GM21737 (cell line): ENCODE data around the gene PRMT3.
A peak's percentile ranks its signal among the peaks of the same experiment; 100 is the strongest.
"Not testable (repeated sequence)": the region's sequence is repeated elsewhere in the genome, so short reads cannot be mapped to it uniquely, and the experiment has no call there.

ENCODE experiments used
- ATAC-seq: cut with Tn5 transposase; IDR thresholded peaks from one replicate; pipeline ENCODE4 v1.9.1; 2021; ENCODE audit warnings: mild to moderate bottlenecking, moderate library complexity; ENCODE audit not compliant: unreplicated experiment

The PRMT3 gene

DNA sequence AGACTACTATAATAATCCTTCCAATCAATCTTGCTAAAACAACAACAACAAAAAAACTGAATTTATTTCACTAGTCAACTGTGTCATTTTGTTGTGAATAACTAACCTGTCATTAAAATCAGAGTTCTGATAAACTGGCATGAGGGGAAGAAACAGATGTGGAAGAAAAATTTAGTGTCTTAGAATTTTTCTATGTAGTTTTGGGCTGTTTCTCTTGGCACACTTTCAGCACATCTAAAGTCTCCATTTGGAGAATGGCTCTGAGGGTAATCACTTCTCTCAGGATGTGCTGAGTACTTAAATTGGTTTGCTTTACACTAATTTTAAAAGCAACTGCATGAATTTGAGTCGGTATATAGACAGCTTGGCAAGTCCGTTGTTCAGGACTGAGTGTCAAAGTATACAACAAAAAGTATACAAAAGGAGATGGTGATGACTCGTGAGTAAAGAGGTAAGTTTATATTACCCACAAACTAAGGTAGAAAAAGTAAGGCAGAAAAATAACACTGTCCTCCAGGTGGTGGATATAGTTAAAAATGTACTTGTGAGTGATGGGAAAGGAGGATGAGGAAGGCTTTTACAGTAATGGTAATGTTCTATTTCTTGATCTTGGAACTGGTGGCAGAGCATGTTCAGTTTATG lies 13.8 kb upstream of the PRMT3 start:
- no peak for ATAC-seq

DNA sequence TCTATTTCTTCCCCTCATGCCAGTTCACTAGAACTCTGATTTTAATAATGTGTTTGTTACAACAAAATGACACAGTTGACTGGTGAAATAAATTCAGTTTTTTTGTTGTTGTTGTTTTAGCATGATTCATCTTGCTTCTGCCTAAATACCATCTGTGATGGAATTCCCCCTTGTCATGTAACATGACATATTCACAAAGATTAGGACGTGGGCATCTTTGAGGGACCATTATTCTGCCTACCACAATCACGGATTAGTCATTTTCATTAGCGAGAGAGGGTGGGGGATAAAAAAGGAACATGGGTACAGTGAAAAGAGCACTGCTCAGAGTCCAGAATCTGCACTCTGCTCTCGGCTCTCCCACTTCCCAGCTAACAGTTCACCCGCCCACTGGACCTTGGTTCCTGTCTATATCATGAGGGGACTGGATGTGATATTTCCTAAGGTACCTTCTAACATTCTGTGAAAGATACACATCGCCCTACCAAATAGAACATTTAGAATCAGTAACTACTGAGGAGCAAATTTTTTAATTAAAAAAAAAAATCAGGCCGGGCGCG lies 12.7 kb upstream of the PRMT3 start:
- ATAC-seq = no peak

DNA sequence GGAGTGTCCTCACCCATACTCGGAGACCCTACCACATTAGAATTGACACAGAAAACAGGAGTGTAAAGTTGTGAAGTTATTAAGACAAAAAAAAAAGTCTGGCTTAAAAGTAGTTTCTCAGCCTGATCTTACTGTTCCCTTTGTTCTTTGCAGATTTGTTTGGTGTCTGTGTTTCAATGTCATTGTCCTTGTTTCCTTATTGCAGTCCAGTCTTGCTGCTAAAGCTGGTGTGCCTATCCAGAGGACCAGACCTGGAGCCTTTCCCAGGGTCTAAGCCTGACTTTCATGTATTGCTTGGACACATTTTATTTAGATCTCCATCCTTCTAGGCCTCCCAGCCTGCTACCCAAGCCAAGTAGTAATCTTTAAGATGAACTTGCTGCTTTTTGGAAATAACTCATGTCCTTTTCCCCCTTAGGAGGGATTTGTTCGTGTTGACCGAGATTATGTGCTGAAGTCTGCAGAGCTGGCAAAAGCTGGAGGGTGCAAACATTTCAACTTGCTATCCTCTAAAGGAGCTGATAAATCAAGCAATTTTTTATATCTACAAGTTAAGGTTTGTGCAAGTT lies 11.3 kb upstream of the PRMT3 start:
- ATAC-seq = no peak

DNA sequence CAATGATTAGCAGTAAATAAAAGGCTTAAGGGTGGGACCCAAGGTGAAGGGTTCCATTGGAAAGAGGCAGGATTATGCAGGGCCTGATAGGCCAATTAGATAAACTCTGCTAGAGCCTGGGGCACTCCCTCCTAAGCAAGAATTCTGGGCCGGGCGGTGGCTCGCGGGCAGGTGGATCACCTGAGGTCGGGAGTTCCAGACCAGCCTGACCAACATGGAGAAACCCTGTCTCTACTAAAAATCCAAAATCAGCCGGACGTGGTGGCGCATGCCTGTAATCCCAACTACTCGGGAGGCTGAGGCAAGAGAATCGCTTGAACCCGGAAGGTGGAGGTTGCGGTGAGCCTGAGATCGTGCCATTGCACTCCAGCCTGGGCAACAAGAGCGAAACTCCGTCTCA lies 1.5 kb upstream of the PRMT3 start:
- not testable (repeated sequence) for ATAC-seq

DNA sequence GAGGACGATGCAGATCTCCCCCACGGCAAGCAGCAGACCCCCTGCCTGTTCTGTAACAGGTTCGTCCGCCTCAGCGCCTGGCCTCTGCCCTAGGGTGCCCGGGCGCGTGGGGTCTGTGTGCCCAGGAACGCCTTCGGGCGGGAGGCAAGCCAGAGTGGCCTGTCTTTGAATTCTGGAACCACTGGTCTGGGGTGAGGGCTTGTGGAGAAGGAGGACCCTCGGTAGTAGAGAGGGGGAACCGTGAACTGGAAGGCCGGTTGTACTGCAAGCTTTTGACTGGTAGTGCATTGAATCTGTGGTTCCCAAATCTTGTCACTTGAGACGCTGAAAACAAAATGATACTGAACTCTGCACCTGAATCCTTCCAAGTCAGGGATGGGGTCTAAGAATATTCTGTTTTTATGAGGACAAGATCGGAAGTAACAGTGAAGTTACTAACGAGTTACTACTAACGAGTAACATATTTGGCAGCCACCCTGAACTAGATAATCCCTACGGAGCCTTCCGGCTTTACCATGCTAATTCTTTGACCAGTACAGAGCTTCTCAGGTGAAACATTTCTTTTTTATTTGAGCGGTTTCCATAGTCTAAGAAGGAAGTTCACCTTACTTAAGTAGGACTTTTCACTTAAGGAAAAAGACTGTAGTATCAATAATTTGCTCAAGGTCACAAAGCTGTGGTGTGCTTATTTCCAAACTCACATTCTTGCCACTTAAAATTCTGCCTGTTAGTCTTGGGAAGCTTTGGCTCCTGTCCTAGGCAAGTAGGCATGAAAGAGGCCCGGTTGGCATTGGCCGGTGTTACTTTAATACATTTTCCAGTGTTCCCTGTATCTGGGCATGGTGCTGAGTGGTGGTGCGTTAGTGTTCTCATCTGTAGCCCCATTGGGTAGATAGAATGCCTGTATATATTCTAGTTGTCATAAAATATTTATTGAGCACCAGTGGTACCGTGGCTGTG lies 860 bp downstream of the PRMT3 start:
- peak; percentile 8 for ATAC-seq

DNA sequence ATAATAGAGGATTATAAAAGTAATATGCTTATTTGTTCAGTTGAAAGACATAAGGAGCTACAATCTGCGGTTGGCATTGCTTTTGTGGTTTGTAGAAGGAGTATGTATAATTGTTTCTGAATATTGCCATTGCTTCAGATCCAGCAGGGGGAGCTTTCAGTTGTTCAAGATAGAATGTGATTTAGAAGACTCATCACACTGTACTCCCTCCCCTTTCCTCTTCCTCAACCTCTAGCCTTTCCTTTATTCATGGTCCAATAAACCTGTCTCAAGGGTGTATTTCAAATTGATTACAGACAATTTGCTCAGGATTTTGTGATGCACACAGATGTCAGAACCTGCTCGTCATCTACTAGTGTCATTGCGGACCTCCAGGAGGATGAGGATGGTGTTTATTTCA lies 9.8 kb downstream of the PRMT3 start:
- peak; percentile 81 for ATAC-seq

DNA sequence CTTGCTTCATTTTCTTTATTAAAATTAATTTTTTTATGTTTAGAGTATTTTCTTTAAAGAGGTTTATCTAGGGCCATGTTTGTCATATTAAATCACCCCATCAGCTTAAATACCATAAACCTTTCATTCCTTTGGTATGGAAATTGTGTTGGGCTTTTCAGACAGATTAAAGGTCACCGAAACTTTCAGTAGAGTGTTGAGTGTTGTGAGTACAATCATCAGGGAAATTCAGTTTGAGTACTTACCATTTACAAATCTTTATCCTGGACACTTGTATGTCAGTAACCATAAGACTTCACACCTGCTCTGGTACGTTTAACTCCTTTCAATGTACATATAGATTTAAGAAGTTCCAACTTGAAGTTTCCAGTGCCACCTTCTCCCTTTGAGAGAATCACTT lies 12.0 kb downstream of the PRMT3 start:
- ATAC-seq = no peak

DNA sequence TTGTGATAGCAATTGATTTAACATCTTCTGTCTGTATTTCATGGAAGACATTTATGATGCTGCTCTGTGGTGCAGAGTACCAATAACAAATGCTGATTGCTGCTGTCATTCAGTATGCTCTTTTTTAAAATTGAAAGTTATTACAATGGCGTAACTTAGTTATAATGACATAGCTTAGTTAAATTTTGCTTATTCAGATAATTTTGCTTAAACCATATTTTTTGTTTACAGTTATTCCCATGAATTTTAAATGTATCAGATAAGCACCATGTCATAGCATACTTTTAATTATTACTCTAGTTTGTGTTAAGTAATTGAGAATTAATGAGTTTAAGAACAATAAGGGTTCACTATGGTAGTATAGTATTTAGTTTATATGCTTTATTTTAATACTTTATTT lies 15.5 kb downstream of the PRMT3 start:
- ATAC-seq = no peak

DNA sequence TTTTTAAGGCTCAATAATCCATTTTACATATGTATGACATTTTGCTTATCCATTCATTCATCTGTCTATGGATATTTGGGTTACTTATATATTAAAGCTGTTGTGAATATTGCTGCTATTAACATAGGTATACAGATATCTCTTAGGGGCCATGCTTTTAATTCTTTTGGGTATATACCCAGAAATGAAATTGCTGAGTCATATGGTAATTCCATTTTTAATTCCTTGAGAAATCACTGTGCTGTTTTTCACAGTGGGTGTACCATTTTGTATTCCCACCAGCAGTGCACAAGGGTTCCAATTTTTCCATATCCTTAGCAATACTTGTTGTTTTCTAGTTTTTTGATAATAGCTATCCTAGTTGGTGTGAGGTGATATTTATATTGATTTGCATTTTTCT lies 19.0 kb downstream of the PRMT3 start:
- no peak for ATAC-seq

DNA sequence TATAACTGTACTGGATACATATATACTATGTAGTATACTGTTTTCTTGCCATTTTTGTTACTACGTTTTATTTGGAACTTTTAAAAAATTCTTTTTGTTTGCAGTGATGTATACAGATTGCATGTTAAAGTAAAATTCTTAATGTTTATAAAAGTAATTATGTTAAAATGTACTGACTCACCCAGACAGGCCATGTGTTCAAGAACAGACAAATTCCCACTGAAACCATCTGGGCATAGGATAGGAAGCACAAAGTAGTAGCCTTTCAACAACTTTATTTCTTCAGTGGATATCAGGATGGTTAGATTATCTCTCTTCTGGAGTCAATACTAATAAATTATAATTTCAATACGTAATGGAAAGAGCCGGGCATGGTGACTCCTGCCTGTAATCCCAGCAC lies 19.8 kb downstream of the PRMT3 start:
- ATAC-seq = no peak

DNA sequence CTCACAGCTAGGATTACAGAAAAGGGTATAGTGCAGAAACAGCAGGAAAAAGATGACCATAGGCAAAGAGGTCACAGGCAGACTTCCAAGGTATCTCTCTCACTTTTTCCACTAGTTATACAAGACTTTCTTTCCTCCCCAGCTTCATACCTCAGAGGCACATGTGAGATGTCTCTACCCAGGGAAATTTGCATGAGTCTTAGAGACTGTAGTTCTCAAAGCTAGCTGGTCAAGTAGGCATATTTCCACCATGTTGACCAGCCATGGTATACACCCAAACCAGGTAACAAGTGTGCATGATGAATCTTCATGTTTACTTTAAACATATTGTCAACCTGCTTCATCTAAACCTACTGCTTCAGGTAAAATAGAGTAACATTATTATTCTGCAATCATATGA lies 27.9 kb downstream of the PRMT3 start:
- no peak for ATAC-seq

DNA sequence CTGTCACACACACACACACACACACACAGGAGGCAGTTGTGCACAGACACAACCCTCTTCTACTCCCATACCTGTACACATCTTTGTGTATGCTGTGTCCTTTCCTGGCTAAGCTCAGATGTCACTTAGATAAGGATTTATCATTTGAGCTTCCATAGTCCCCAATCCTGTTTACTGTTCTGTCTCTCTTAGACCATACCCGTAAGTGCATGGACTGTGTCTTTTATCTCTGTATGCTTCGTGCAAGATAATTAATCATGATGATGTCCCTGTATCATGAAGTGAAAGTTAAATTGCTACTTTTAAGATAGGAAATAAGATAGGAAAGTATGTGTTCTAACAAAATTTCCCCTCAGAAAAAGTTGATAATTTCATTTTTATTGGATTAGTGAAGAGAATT lies 30.3 kb downstream of the PRMT3 start:
- no peak for ATAC-seq

DNA sequence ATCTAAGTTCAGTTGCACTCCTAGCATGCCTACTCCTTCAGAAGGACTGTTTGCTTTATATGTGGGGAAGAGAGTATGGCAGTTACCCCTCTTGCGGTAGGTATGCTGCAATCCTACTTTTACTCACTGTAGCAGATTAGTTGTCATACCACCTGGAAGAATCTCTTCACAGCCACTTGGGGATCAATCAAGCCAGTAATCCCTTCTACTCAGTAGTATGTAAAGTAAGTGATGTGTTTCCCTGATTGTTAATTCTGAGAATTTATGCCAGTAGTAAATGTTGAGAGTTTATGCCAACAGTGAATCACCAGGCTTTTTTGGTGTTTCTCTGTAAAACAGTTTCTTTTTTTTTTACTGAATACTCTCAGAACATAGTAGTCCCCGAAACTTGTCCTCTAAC lies 34.4 kb downstream of the PRMT3 start:
- ATAC-seq = no peak

DNA sequence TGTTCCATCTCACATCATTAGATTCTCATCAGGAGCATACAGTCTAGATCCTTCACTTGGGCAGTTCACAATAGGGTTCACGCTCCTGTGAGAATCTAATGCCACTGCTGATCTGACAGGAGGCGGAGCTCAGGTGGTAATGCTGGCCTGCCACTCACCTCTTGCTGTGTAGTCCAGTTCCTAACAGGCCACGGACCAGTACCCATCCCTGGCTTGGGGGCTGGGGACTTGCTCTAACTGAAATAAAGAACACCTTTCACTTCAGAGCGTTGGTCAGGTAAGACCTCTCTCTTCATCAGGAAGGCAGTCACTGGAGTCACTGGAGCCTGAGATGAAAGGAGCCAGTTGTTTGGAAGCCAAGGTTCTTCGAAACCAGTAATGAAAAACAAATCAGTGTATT lies 41.7 kb downstream of the PRMT3 start:
- ATAC-seq = no peak

DNA sequence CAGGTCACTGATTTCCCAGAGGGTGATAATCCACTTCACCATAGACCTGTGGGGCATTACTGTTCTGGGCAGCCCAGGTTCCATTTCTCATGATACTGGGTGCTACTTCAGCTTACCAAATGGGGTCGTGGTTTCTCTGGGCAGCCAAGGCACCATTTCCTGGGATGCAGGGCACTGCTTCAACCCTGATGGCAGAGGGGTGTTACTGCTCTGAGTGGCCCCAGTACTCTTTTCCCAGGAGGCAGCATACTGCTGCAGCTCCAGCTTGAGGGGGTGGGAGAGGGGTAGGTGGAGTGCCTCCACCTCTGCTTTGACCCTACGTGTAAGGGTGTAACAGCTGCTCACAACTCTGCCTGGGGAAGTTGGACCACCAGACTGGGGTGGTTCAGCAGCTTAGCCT lies 51.1 kb downstream of the PRMT3 start:
- no peak for ATAC-seq

DNA sequence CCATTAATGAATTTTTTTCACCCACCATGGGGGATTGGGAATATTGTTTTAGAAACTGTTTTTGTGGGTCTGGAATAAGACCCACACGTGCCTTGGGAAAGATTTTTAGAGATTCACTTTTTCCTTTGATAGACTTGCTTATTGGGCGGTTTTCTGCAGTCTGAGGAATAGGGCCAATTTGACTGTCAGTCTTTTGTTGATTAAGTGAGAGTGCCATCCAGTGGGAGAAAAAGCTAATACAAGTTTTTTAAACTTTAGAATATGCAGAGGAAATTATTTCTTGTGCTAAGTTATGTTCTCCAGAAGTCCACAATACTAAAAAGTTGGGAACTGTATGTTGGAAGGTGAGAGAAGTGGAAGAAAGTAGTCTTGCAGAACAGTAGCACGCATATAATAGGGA lies 56.1 kb downstream of the PRMT3 start:
- no peak for ATAC-seq

DNA sequence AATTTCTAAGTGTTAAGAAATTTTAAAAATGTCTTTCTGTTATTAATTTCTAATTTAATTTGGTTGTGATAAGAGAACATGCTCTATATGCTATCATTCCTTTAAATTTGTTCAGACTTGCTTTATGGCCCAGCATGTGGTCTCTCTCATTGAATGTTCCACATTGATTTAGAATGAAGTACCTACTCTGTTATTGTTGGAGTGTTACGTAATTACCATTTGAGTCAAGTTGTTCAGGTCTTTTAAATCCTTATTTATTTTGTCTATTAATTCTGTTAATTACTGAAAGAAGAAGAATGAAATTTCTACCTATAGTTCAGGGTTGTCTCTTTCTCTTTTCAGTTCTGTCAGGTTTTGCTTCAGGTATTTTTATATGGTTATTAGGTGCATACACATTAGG lies 57.0 kb downstream of the PRMT3 start:
- ATAC-seq = no peak

DNA sequence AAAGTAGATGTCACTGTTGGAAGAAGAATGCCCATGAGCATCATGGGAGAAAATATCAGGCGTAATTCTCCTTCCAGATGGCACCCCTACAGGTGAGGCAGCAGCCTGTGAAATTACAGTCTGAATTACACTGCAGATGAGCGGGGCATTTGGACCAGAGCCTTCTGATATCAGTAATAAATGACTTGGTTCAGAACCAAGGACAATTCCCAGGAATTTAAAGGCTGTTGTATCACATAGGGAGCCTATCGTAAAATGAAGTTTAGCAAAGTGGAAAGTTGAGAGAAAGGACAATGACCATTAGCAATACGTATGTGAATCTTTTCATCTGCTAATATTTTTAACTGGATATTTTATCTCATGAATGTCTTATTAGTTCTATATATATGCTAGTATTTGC lies 61.3 kb downstream of the PRMT3 start:
- no peak for ATAC-seq

DNA sequence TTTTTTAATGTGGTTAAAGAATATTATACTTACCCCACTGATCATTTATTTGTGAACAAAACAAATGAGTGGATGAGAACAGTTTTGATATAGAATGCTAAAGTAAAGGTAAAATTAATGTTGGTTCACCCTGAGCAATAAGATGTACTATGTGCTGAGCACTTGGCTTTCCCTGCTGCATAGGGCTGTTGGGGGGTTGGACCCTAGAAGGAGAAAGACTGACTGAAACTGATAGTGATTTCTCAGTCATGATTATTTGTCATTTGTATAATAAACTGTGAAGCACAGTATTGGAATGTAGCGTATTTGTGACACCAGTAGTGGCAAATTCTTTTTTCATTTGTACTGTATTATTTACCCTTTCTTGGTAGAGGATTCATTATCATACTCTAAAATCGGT lies 63.3 kb downstream of the PRMT3 start:
- ATAC-seq = no peak

DNA sequence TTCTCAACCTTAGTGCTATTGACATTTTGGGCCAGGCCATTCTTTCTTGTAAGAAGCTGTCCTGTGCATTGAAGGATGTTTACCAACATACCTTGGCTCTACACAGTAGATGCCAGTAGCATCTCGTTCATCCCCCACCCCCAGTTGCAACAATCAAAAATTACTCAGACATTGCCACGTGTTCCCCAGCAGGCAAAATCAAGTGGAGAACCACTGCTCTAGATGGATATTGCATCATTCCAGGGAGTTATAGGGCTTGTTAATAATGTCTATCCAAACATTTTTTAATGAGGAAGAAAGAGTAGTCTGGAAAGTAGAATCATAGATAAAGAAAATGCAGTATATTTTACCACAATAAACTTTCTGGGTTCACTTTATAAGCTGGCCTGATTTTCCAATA lies 64.1 kb downstream of the PRMT3 start:
- ATAC-seq = no peak

DNA sequence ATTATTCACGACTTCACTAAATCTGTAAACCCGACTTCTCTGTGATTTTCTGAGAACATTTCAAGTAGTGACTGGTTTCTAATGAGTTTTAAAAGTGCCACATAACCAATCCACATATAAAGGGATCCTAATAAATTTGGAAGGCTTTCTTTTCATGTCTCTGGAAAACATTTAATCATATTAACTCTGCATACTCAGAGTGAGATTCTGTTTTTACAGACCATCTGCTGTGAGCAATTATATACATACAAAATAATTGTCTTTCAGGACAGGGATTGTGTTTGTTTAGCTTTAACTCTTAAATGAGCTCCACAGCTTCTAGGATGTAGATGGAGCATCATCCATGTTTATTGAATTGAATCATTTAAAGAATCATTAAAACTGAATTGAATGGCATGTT lies 65.1 kb downstream of the PRMT3 start:
- no peak for ATAC-seq
